Measurements from ENCODE around the gene TTC39B. TPM values are rescaled to one million over a fixed set of nuclear protein-coding genes. Genes with fewer than 3 reads are reported as not detected.

TTC39B gene
- total and polyA plus RNA-seq, 5 donors: 1.00 to 3.8 (median 3.2) TPM

DNA sequence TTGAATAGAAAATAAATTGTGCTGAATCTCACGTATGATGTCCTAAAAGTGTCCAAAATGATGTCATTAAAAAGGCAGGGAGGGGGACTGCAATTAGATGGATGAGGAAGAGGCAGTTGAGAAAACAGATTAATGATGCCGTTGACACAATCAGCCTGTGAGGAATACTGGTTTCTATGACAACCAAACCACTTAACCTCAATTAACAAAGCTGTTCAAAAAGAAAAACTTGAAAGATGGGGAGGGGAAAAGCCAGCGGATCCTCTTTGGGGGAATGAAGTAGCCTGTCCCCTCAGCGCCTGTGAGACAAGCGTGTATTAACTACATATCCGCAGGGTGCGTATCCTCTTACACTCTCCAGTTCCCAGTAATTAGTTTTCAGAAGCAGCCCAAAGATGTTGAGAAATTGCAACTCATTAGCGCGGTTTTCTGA, 160.7 kb downstream of the TTC39B start:
- intact Hi-C loops (cut with DNase I): no loop called here
- no peak for DNase-seq
- H3K9me3 ChIP-seq (ENCODE audit: control insufficient read depth, low read length): no peaks in the 10 kb centered on the region
- 87% methylated on average over 9 of the region's 9 CpGs for WGBS
- ATAC-seq: no peak
- H3K27me3 ChIP-seq (ENCODE audit: control insufficient read depth, insufficient read depth): no peaks in the 10 kb centered on the region
- H3K4me3 ChIP-seq (ENCODE audit: low read length): no peak overlapping the region
- peaks cover 3% of the 10 kb centered on the region for H3K4me1 ChIP-seq (ENCODE audit: control insufficient read depth, insufficient read depth, low read length)
- H3K27ac ChIP-seq (ENCODE audit: low read length): no peak overlapping the region

DNA sequence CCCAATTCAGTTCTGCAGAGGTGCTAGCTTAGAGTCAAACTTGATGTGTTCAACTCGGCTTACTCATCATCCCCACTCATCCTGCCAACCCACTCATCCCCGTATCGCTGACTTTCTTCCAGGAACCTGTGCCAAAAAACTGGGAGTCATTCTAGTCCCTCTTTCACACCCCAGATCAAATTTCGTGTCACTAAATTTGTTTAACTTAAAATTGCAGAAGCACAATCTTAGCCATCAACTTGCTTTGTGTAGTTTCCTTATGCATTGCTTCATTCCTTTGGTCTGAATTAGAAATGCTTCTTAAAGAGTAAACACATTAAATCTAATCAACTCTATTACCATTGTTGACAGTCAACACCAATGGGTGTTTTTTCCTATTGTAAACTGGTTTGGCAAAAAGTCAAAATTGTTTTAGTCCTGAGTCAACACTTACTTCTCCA, 162.4 kb downstream of the TTC39B start:
- 22% methylated on average over 4 of the region's 4 CpGs for WGBS
- DNase-seq (no peak), ATAC-seq (peak in 1 of 2 donors; percentile 49)
- H3K9me3 ChIP-seq (ENCODE audit: control insufficient read depth, low read length): no peaks in the 10 kb centered on the region
- intact Hi-C loops (cut with DNase I): no loop called here
- H3K27ac ChIP-seq (ENCODE audit: low read length): no peak overlapping the region
- H3K27me3 ChIP-seq (ENCODE audit: control insufficient read depth, insufficient read depth): no peaks in the 10 kb centered on the region
- H3K4me1 ChIP-seq (ENCODE audit: control insufficient read depth, insufficient read depth, low read length): peaks cover 3% of the 10 kb centered on the region
- H3K4me3 ChIP-seq (ENCODE audit: low read length): no peak overlapping the region

DNA sequence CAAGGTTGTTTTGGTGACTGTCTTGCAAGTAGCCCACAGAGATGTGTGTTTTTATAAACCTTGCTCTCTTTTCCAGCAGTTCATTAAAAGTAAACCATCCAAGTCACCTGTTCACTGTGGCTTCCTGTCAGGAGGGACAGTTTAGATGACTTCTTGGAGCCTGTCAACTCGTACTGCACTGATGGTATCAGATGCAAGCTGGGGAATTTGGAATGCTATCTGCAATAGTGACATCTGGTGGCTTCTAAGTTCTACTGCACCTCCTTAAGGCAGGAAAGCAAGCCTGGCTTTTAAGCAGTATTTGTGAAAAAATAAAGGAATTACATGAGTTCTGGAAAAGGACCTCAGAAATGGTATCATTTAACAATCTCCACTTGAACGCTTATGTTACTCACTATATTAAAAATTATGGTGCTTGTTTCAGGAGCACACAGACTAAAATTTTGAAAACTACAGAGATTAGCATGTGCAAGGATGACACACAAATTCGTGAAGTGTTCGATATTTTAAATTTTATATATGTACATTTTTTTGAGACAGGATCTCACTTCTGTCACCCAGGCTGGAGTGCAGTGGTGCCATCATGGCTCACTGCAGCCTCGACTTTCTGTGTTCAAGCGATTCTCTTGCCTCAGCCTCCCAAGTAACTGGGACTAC, 164.0 kb downstream of the TTC39B start:
- no peaks in the 10 kb centered on the region for H3K9me3 ChIP-seq (ENCODE audit: control insufficient read depth, low read length)
- ATAC-seq: peak; percentile 70 to 78
- no peak for DNase-seq
- H3K27me3 ChIP-seq (ENCODE audit: control insufficient read depth, insufficient read depth): no peaks in the 10 kb centered on the region
- WGBS: 56% methylated on average over 6 of the region's 6 CpGs
- no peak overlapping the region for H3K4me3 ChIP-seq (ENCODE audit: low read length)
- intact Hi-C loops (cut with DNase I): no loop called here
- H3K27ac ChIP-seq (ENCODE audit: low read length): no peak overlapping the region
- H3K4me1 ChIP-seq (ENCODE audit: control insufficient read depth, insufficient read depth, low read length): peaks cover 3% of the 10 kb centered on the region

DNA sequence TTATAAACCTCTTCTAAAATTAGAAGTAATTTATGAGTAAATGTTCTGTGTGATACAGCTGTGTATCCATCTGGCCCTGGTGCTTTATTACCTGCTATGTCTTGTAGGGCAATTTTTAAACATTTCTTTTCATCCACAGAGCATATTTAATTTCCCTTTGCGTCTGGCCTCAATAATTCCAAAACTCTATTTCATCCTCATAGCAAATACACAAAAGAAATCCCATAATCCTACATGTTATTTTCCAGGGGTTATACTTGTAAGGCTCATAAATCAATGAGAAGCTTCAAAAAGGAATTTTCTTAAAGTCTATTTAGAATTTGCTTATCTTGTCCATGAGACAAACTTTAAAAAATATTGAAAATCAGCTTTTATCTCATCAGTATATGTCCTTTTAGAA, 167.0 kb downstream of the TTC39B start:
- no peaks in the 10 kb centered on the region for H3K9me3 ChIP-seq (ENCODE audit: control insufficient read depth, low read length)
- no peaks in the 10 kb centered on the region for H3K27me3 ChIP-seq (ENCODE audit: control insufficient read depth, insufficient read depth)
- 96% methylated on average over 1 of the region's 1 CpG for WGBS
- DNase-seq (no peak), ATAC-seq (no peak)
- H3K27ac ChIP-seq (ENCODE audit: low read length): no peak overlapping the region
- intact Hi-C loops (cut with DNase I): no loop called here
- no peak overlapping the region for H3K4me3 ChIP-seq (ENCODE audit: low read length)
- peaks cover 3% of the 10 kb centered on the region for H3K4me1 ChIP-seq (ENCODE audit: control insufficient read depth, insufficient read depth, low read length)

DNA sequence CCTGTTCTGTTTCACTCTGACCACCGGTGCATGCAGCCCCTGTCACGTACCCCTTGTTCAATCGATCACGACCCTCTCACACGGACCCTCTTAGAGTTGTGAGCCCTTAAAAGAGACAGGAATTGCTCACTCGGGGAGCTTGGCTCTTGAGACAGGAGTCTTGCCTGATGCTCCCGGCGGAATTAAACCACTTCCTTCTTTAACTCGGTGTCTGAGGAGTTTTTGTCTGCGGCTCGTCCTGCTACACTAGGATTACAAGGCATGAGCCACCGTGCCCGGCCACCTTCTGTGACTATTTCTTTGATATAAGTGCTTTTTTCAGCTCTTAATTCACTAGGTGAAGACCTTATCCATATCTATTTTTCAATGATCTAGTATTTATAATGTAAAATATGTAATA, 167.5 kb downstream of the TTC39B start:
- 52% methylated on average over 13 of the region's 13 CpGs for WGBS
- intact Hi-C loops (cut with DNase I): no loop called here
- H3K27me3 ChIP-seq (ENCODE audit: control insufficient read depth, insufficient read depth): no peaks in the 10 kb centered on the region
- no peaks in the 10 kb centered on the region for H3K9me3 ChIP-seq (ENCODE audit: control insufficient read depth, low read length)
- ATAC-seq: no peak
- peak in 1 of 3 donors; percentile 51 for DNase-seq
- H3K4me1 ChIP-seq (ENCODE audit: control insufficient read depth, insufficient read depth, low read length): peaks cover 2% of the 10 kb centered on the region
- H3K27ac ChIP-seq (ENCODE audit: low read length): no peak overlapping the region
- no peak overlapping the region for H3K4me3 ChIP-seq (ENCODE audit: low read length)

DNA sequence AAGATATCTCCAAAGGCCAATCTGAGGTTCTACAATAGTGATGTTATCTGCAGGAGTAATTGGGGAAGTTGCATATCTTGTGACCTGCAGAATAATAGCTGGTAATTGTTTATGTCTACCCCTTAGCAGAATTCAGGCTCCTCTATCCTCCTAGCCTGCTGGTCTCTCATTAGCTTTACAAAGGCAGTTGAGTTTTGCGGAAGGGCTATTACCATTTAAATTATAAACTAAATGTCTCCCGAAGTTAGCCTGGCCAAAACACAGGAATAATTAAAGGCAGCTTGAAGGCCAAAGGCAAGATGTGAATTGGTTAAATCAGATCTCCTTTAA, 168.7 kb downstream of the TTC39B start:
- no peaks in the 10 kb centered on the region for H3K27me3 ChIP-seq (ENCODE audit: control insufficient read depth, insufficient read depth)
- ATAC-seq (no peak), DNase-seq (no peak)
- WGBS: 86% methylated on average over 2 of the region's 2 CpGs
- no peak overlapping the region for H3K27ac ChIP-seq (ENCODE audit: low read length)
- no peaks in the 10 kb centered on the region for H3K4me1 ChIP-seq (ENCODE audit: control insufficient read depth, insufficient read depth, low read length)
- H3K4me3 ChIP-seq (ENCODE audit: low read length): no peak overlapping the region
- H3K9me3 ChIP-seq (ENCODE audit: control insufficient read depth, low read length): no peaks in the 10 kb centered on the region
- intact Hi-C loops (cut with DNase I): no loop called here

DNA sequence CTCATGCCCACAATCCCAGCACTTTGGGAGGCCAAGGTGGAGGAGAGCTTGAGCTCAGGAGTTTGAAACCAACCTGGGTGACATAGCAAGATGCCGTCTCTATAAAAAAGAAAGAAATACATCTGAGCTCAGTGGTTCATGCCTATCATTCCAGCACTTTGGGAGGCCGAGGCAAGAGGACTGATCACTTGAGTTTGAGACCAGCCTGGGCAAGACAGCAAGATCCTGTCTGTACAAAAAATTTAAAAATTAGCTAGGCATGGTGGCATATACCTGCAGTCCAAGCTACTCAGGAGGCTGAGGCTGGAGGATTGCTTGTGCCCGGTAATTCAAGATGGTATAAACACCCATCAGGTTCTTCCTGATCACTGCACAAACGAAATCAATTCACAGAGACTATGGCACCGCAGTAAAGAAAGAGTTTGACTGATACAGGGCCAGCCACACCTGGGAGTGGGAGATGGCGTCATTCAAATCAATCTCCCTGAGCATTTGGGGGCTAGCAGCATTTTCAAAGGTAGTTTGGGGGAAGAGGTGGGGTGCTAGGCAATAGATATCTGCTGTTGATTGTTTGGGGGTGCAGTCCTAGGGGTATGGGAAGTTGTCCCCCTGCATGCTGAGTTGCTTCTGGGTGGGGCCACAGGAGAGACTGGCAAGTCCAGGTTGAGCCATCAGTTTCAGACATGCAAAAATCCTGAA, 169.2 kb downstream of the TTC39B start:
- H3K4me3 ChIP-seq (ENCODE audit: low read length): no peak overlapping the region
- DNase-seq: no peak
- H3K9me3 ChIP-seq (ENCODE audit: control insufficient read depth, low read length): no peaks in the 10 kb centered on the region
- 85% methylated on average over 6 of the region's 6 CpGs for WGBS
- intact Hi-C loops (cut with DNase I): no loop called here
- ATAC-seq: no peak
- no peaks in the 10 kb centered on the region for H3K27me3 ChIP-seq (ENCODE audit: control insufficient read depth, insufficient read depth)
- H3K27ac ChIP-seq (ENCODE audit: low read length): no peak overlapping the region
- H3K4me1 ChIP-seq (ENCODE audit: control insufficient read depth, insufficient read depth, low read length): no peaks in the 10 kb centered on the region

DNA sequence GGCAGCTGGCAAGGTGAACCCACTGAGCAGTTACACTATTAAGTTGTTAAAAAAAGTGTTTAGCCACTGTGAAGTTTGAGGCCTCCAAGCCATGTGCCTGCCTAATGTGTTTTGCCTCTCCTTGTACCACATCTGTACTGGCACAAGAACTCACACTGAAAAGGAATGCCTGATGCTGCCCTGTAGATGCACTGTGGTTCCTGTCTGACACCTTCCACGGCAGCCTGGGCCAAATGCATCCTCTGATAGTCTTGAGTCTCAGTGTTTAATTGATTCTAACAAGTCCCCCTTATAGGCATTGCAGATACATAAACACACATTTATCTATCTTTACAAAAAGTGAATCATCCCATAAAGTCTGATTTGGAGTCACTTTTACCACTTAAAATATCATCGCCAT, 169.9 kb downstream of the TTC39B start:
- no peaks in the 10 kb centered on the region for H3K27me3 ChIP-seq (ENCODE audit: control insufficient read depth, insufficient read depth)
- ATAC-seq (no peak), DNase-seq (no peak)
- no peak overlapping the region for H3K27ac ChIP-seq (ENCODE audit: low read length)
- intact Hi-C loops (cut with DNase I): no loop called here
- H3K9me3 ChIP-seq (ENCODE audit: control insufficient read depth, low read length): no peaks in the 10 kb centered on the region
- no peak overlapping the region for H3K4me3 ChIP-seq (ENCODE audit: low read length)
- no peaks in the 10 kb centered on the region for H3K4me1 ChIP-seq (ENCODE audit: control insufficient read depth, insufficient read depth, low read length)
- 83% methylated on average over 2 of the region's 2 CpGs for WGBS

DNA sequence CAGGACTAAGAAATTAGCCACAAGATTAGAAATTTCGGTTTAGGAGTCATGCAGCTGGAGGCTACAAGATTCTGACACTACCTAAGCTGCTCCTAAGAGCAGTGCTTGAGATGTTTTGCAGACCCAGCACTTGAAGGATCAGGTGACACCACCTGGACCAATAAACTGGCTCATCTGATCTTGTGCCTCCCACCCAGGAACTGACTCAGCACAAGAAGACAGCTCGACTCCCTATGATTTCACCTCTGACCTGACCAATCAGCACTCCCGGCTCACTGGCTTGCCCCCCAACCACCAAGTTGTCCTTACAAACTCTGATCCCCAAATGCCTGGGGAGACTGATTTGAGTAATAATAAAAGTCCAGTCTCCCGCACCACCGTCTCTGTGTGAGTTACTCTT, 170.4 kb downstream of the TTC39B start:
- WGBS: 79% methylated on average over 5 of the region's 5 CpGs

DNA sequence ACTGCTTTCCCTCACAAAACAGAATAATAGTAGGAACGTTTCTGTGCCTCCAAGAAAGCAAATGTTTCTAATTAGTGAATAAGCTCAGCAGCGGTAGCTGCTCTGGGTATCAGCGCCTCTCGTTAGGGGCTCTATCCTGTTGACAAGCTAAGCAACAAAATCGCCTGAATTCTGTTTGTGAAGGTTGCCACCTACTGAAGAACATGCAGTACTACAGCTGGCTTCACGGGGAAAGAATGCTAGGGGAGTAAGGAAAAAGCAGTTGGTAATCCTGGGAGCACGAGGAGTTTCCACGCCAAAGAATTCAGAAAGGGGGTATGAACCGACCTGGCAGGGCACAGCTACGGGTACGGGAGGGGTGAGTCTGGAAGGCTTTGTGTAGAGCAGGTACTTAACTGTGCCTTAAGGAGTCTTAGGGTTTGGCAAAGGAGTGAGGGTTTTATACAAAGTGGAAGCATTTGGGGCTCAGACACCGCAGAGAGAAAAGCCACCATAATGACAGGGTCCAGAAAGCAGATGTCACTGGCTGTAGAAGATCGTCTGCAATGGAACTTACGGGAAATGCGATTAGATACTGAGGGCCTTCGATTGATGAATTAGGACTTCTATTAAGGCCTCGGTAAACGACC, 171.7 kb downstream of the TTC39B start:
- Histone ChIP-seq H3K27me3 (ENCODE audit: control insufficient read depth, insufficient read depth) (no peaks in the 10 kb centered on the region), H3K27ac (ENCODE audit: low read length) (no peak overlapping the region), H3K4me1 (ENCODE audit: control insufficient read depth, insufficient read depth, low read length) (no peaks in the 10 kb centered on the region), H3K4me3 (ENCODE audit: low read length) (peak overlapping the region; percentile 12), H3K9me3 (ENCODE audit: control insufficient read depth, low read length) (no peaks in the 10 kb centered on the region)
- 21% methylated on average over 18 of the region's 18 CpGs for WGBS
- ATAC-seq (peak; percentile 87 to 89), DNase-seq (peak in 2 of 3 donors; percentile 31 to 64)
- intact Hi-C loops (cut with DNase I): loop anchor here in 2 of 4 donors (2.0 kb wide), 1 partner anchor 30 kb away; no protein-coding TSS in a partner anchor

More for the DNA sequence above, 170.4 kb downstream of the TTC39B start:
- DNase-seq (no peak), ATAC-seq (no peak)
- Histone ChIP-seq H3K27me3 (ENCODE audit: control insufficient read depth, insufficient read depth) (no peaks in the 10 kb centered on the region), H3K4me3 (ENCODE audit: low read length) (no peak overlapping the region), H3K4me1 (ENCODE audit: control insufficient read depth, insufficient read depth, low read length) (no peaks in the 10 kb centered on the region), H3K27ac (ENCODE audit: low read length) (no peak overlapping the region), H3K9me3 (ENCODE audit: control insufficient read depth, low read length) (no peaks in the 10 kb centered on the region)
- intact Hi-C loops (cut with DNase I): no loop called here

DNA sequence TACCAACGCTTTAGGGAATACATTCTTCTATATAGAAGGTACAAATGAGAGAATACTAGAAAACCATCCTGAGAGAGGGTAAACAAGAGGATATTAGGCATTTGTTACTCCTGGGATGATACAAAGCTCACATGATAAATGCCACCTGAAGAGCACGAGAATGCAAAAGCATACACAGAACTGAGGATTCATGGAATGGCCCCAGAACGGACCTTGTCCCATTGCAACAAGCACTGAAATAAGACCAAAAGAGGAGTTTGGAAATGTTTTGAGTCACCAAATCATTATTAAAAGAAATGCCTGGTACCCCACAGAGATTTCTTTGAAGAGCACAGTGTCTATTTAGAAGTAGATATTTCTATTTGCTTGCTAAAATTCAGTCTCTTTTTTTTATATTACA, 173.5 kb downstream of the TTC39B start:
- 80% methylated on average over 3 of the region's 3 CpGs for WGBS
- ATAC-seq (no peak), DNase-seq (no peak)
- intact Hi-C loops (cut with DNase I): no loop called here
- Histone ChIP-seq H3K27me3 (ENCODE audit: control insufficient read depth, insufficient read depth) (no peaks in the 10 kb centered on the region), H3K4me1 (ENCODE audit: control insufficient read depth, insufficient read depth, low read length) (no peaks in the 10 kb centered on the region), H3K9me3 (ENCODE audit: control insufficient read depth, low read length) (no peaks in the 10 kb centered on the region), H3K4me3 (ENCODE audit: low read length) (no peak overlapping the region), H3K27ac (ENCODE audit: low read length) (no peak overlapping the region)
